BJ (cell line): ENCODE measurements around the gene MVB12B. TPM values are rescaled to one million over a fixed set of nuclear protein-coding genes. Genes with fewer than 3 reads are reported as not detected.

Experiments used
- CTCF ChIA-PET: fragments of 350-600 bp; formaldehyde crosslinking; extraction: SDS; loops from one replicate; lab custom pipeline; 2021; ENCODE audit warnings: antibody characterized with exemption, inconsistent platforms; lab: Yijun Ruan, JAX
- POLR2A ChIA-PET: fragments of 300-600 bp; sonication (Branson Sonifier 250); formaldehyde crosslinking; extraction: SDS; loops from one replicate; lab custom pipeline; 2021; ENCODE audit warnings: antibody characterized with exemption; lab: Charles Lee
- DNase-seq: peaks from one replicate; pipeline ENCODE4 v3.0.0-alpha.2; 2011; ENCODE audit warnings: low read depth
- H3K27me3 ChIP-seq: 2 replicates; pipeline ENCODE4 v1.6.0; 2011; ENCODE audit warnings: low read length; ENCODE audit not compliant: control insufficient read depth, insufficient read depth
- H3K36me3 ChIP-seq: 2 replicates; pipeline ENCODE4 v1.5.1; 2011; ENCODE audit warnings: low read length; ENCODE audit not compliant: control insufficient read depth, insufficient read depth
- H3K4me3 ChIP-seq: 2 replicates; pipeline ENCODE4 v1.5.1; 2011; ENCODE audit warnings: low read depth, mild to moderate bottlenecking, control low read depth, low read length
- polyA plus RNA-seq: library from polyadenylated mRNA; depleted of rRNA; stranded (reverse); fragments of >200 nt; gene quantifications from 2 replicates; pipeline ENCODE4 v1.2.3, GENCODE V29; 2011
- TF ChIP-seq, protein P1 (sequence below): IDR thresholded peaks from 2 replicates; pipeline ENCODE4 v1.5.1; 2011; ENCODE audit warnings: low read depth, mild to moderate bottlenecking, control low read depth, inconsistent platforms, low read length, moderate library complexity; ENCODE audit not compliant: insufficient read depth

Gene MVB12B
- polyA plus RNA-seq, 1 experiment = 2.7 TPM

DNA sequence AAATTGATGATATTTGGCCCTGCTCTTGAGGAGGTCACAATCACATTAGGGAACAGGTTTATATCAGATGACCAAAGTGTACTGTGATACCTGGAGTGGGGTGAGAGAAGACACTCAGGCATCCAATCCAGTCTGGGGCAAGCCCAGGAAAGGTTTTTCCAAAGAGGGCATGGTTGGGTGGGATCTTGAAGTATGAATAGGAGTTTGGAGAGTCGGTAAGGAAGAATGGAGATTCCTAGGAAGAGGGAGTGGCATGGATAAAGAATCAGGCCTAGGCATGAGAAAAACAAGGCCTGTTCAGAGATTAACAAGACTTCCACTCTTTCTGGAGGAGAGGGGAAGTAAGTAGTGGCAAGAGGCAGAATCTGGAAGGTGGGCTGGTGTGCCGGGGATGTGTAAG, 91.1 kb downstream of the MVB12B start:
- ChIA-PET CTCF (interaction anchor here (2.8 kb wide), 1 partner anchor 19 kb away, joined by 11 read pairs; no protein-coding TSS in a partner anchor), POLR2A (no interaction called here)
- H3K36me3 ChIP-seq = no peaks in the 10 kb centered on the region
- H3K4me3 ChIP-seq = no peak overlapping the region
- DNase-seq = no peak
- TF ChIP-seq, protein P1, sequence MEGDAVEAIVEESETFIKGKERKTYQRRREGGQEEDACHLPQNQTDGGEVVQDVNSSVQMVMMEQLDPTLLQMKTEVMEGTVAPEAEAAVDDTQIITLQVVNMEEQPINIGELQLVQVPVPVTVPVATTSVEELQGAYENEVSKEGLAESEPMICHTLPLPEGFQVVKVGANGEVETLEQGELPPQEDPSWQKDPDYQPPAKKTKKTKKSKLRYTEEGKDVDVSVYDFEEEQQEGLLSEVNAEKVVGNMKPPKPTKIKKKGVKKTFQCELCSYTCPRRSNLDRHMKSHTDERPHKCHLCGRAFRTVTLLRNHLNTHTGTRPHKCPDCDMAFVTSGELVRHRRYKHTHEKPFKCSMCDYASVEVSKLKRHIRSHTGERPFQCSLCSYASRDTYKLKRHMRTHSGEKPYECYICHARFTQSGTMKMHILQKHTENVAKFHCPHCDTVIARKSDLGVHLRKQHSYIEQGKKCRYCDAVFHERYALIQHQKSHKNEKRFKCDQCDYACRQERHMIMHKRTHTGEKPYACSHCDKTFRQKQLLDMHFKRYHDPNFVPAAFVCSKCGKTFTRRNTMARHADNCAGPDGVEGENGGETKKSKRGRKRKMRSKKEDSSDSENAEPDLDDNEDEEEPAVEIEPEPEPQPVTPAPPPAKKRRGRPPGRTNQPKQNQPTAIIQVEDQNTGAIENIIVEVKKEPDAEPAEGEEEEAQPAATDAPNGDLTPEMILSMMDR = no peak
- H3K27me3 ChIP-seq = no peaks in the 10 kb centered on the region

DNA sequence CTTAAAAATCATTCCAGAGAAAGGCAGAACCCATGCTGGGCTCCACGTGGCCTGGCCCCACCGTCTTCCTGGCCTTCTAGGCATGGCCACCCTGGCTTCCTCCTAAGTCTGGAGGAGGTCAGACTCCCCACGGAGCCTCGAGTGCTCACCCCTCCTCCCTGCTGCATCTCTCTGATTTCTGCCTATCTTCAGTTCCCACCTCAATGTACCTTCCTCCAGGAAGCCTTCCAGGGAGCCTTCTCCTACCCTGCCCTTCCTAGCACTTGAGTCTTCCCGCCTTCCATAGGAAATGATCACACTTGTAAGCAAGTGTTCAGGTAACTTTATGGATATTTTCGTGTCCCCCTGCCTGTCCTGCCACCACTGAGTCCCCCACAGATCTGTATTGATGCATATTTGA, 92.0 kb downstream of the MVB12B start:
- ChIA-PET POLR2A (no interaction called here), CTCF (interaction anchor here (2.8 kb wide), 1 partner anchor 20 kb away, joined by 11 read pairs; no protein-coding TSS in a partner anchor)
- no peak for DNase-seq
- no peak overlapping the region for H3K4me3 ChIP-seq
- H3K27me3 ChIP-seq = no peaks in the 10 kb centered on the region
- TF ChIP-seq, protein P1 = no peak
- H3K36me3 ChIP-seq = 0 out of 2 replicates have a peak, but pooled peaks cover 2% of the 10 kb centered on the region

DNA sequence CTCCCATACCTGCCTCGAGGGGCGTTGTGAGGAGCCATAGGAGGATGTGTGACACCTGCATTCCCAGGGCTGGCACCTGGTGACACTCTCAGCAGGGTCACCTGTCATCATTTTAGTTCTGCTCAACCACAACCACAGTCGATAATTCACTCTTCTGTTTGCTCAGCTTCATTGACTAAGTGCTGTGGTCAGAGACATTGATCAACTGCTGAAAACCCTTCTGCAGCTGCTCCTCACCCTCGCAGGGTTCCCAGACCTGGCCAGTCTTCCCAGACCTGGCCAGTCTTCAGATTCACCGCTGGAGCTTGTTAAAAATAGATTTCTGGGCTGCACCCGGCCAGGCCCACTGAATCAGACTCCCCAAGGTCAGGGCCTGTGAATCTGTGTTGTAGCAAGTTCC, 92.8 kb downstream of the MVB12B start:
- ChIA-PET POLR2A (no interaction called here), CTCF (interaction anchor here (1.2 kb wide), 1 partner anchor 21 kb away, joined by 5 read pairs; no protein-coding TSS in a partner anchor)
- no peak overlapping the region for H3K4me3 ChIP-seq
- TF ChIP-seq, protein P1 = no peak
- H3K36me3 ChIP-seq = 0 out of 2 replicates have a peak, but pooled peaks cover 2% of the 10 kb centered on the region
- no peak for DNase-seq
- no peaks in the 10 kb centered on the region for H3K27me3 ChIP-seq

DNA sequence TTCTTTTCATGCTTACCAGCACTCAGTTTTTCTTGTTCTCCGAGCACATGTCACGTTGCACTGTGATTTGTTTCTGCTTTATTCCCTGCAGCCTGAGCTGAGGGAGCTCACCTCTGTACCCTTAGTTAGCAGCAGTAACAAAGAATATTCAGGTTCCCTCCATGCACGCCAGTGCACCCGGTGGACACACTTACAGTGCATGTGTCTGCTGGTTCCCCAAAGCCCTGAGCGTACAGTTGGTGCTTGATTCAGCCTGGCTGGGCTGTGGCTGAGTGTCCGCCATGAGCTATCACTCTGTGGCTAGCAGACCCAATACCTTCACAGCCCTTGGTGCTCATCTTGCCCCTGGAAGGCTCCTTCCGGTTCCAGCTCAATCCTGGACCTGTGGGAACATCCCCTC, 93.5 kb downstream of the MVB12B start:
- Histone ChIP-seq H3K4me3 (no peak overlapping the region), H3K36me3 (0 out of 2 replicates have a peak, but pooled peaks cover 2% of the 10 kb centered on the region), H3K27me3 (no peaks in the 10 kb centered on the region)
- POLR2A ChIA-PET = no interaction called here
- no peak for DNase-seq
- TF ChIP-seq, protein P1 = no peak
- CTCF ChIA-PET = interaction anchor here (1.2 kb wide), 1 partner anchor 21 kb away, joined by 5 read pairs; no protein-coding TSS in a partner anchor

DNA sequence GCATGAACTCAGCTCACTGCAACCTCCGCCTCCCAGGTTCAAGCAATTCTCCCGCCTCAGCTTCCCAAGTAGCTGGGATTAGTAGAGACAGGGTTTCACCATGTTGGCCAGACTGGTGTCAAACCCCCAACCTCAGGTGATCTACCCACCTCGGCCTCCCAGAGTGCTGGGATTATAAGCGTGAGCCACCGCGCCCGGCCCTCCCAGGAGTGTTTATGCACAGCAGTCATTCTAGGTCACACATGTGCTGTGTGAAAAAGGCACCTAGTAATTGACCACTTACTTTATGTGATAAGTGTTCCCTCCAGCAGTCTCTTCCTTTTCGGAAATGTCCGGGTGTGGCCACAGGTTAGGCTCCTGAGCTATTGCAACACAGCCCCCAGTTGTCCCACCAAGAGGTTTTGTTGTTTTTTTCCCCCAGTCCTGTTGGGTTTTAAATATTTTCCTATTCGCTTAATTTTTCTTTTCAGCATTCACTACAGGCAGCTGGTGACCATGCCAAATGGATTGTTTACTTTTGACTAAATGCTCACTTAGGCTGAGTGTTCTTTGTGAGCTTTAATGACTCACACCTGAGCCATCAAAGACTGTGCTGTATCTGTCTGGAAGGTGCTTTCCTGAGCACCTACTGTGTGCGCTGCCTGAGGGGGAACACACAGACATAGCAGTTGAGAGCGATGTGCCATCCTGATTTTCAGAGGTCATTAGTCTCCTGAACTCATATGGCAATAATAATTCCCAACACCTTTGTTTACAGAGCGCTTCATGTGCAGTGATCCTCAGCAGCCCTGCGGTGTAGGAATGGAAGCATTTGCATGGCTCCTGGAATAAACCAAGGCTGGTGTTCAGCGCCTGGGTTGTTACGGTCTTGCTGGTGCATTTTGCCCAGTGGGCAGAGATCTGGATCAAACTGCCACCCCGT, 94.3 kb downstream of the MVB12B start:
- no peak overlapping the region for H3K4me3 ChIP-seq
- H3K27me3 ChIP-seq = no peaks in the 10 kb centered on the region
- H3K36me3 ChIP-seq = 0 out of 2 replicates have a peak, but pooled peaks cover 2% of the 10 kb centered on the region
- ChIA-PET POLR2A (no interaction called here), CTCF (interaction anchor here (1.2 kb wide), 1 partner anchor 22 kb away, joined by 5 read pairs; no protein-coding TSS in a partner anchor)
- TF ChIP-seq, protein P1 = no peak
- DNase-seq = no peak
